GM13976 (cell line): ENCODE measurements around the gene SYCP3.

ENCODE experiments used
- DNase-seq: peaks from one replicate; pipeline ENCODE4 v3.0.0; 2012; ENCODE audit warnings: low spot score
- CTCF ChIP-seq: IDR thresholded peaks from 2 replicates; pipeline ENCODE4 v1.5.1; 2012; ENCODE audit warnings: borderline replicate concordance, mild to moderate bottlenecking; ENCODE audit not compliant: insufficient read depth; ENCODE audit errors: extremely low read depth, missing control alignments, control extremely low read depth
- in situ Hi-C: fragments of 300-500 bp; cut with MboI; formaldehyde crosslinking; loops from one replicate; pipeline ENCODE4 v1.12.0; 2022; ENCODE audit warnings: low sequenced_read_pairs, mixed read lengths, inconsistent platforms; ENCODE audit not compliant: unreplicated experiment

Gene SYCP3

GRCh38 chr12:101732318-101732717 lies 6.9 kb downstream of the SYCP3 start:
- DNase-seq, result no peak
- no peak for TF ChIP-seq CTCF
- in situ Hi-C loops, result no loop called here

- TF ChIP-seq CTCF, result no peak
- no peak for DNase-seq
Observed at GRCh38 chr12:101729842-101730241, 9.4 kb downstream of the SYCP3 start.

GRCh38 chr12:101727098-101727497 lies 12.2 kb downstream of the SYCP3 start:
- TF ChIP-seq CTCF, result no peak
- DNase-seq, result no peak
- in situ Hi-C loops, result no loop called here

More at GRCh38 chr12:101729842-101730241, 9.4 kb downstream of the SYCP3 start:
- in situ Hi-C loops, result no loop called here

GRCh38 chr12:101722392-101722791 lies 16.9 kb downstream of the SYCP3 start:
- TF ChIP-seq CTCF, result no peak
- in situ Hi-C loops, result no loop called here
- DNase-seq, result no peak

- DNase-seq, result no peak
- in situ Hi-C loops, result no loop called here
- TF ChIP-seq CTCF, result no peak
Observed at GRCh38 chr12:101720118-101720517, 19.1 kb downstream of the SYCP3 start.

- no peak for DNase-seq
- TF ChIP-seq CTCF, result no peak
- in situ Hi-C loops, result no loop called here
Observed at GRCh38 chr12:101719566-101719965, 19.7 kb downstream of the SYCP3 start.
